OCI-LY7 (cell line): ENCODE results near the gene TPD52L1. TPM values are rescaled to one million over a fixed set of nuclear protein-coding genes. Genes with fewer than 3 reads are reported as not detected.

Source experiments
- BruUV-seq: library from RNA; stranded (reverse); fragments of 400-500 nt; replicated peaks from 2 replicates; lab custom pipeline; 2021; lab: Mats Ljungman, UMichigan
- CTCF ChIA-PET: fragments of 300-600 bp; sonication (Branson Sonifier 250); formaldehyde crosslinking; loops from one replicate; lab custom pipeline; 2022; ENCODE audit warnings: antibody characterized with exemption; ENCODE audit not compliant: unreplicated experiment; lab: Charles Lee
- POLR2A ChIA-PET: fragments of 300-600 bp; sonication (Branson Sonifier 250); formaldehyde crosslinking; loops from one replicate; lab custom pipeline; 2022; ENCODE audit warnings: antibody characterized with exemption; lab: Charles Lee
- DNase-seq: peaks from one replicate; pipeline ENCODE4 v3.0.0-alpha.2; 2015; ENCODE audit warnings: low spot score
- H2AFZ ChIP-seq: fragments of 200-600 bp; sonication (generic), shearing (Covaris generic); 2 replicates; pipeline ENCODE4 v1.6.1; 2014; ENCODE audit warnings: mild to moderate bottlenecking, antibody characterized with exemption, low read length, moderate library complexity
- H3K27ac ChIP-seq: fragments of 200-600 bp; sonication (generic); 2 replicates; pipeline ENCODE4 v1.5.1; 2014; ENCODE audit warnings: mixed run types, low read depth, mild to moderate bottlenecking, moderate library complexity, low read length, inconsistent platforms; ENCODE audit not compliant: poor library complexity, severe bottlenecking
- H3K36me3 ChIP-seq: fragments of 200-600 bp; sonication (generic); 2 replicates; pipeline ENCODE4 v1.6.1; 2014; ENCODE audit warnings: mild to moderate bottlenecking, antibody characterized with exemption, low read length, moderate library complexity, mixed read lengths; ENCODE audit not compliant: insufficient read depth
- H3K4me1 ChIP-seq: fragments of 200-600 bp; sonication (generic); 2 replicates; pipeline ENCODE4 v1.5.1; 2014; ENCODE audit warnings: mild to moderate bottlenecking, low read length; ENCODE audit not compliant: insufficient read depth, poor library complexity, severe bottlenecking
- H3K4me2 ChIP-seq: fragments of 200-600 bp; sonication (generic); 2 replicates; pipeline ENCODE4 v1.6.1; 2014; ENCODE audit warnings: mild to moderate bottlenecking, low read length
- H3K4me3 ChIP-seq: fragments of 200-600 bp; sonication (generic); 2 replicates; pipeline ENCODE4 v1.5.1; 2014; ENCODE audit warnings: mild to moderate bottlenecking, low read depth, low read length; ENCODE audit not compliant: poor library complexity, severe bottlenecking
- H3K79me2 ChIP-seq: fragments of 200-600 bp; sonication (generic); 2 replicates; pipeline ENCODE4 v1.6.1; 2016; ENCODE audit warnings: low read depth, mild to moderate bottlenecking, low read length, moderate library complexity, mixed read lengths; ENCODE audit not compliant: insufficient read depth
- H3K9me2 ChIP-seq: fragments of 200-600 bp; sonication (generic); 2 replicates; pipeline ENCODE4 v1.6.1; 2016; ENCODE audit warnings: mild to moderate bottlenecking, low read length, mixed read lengths; ENCODE audit not compliant: insufficient read depth
- H3K9me3 ChIP-seq: fragments of 200-600 bp; sonication (generic); 2 replicates; pipeline ENCODE4 v1.6.1; 2014; ENCODE audit warnings: mild to moderate bottlenecking, mixed run types, low read length, mixed read lengths
- H4K20me1 ChIP-seq: fragments of 200-600 bp; sonication (generic); 2 replicates; pipeline ENCODE4 v1.6.1; 2014; ENCODE audit warnings: mild to moderate bottlenecking, antibody characterized with exemption, low read length, moderate library complexity, mixed read lengths; ENCODE audit not compliant: insufficient read depth
- EZH2phosphoT487 ChIP-seq: fragments of 200-600 bp; sonication (generic); IDR thresholded peaks from 2 replicates; pipeline ENCODE4 v1.6.1; 2018; ENCODE audit warnings: low read depth, borderline replicate concordance, mild to moderate bottlenecking, mixed run types, antibody characterized with exemption, low read length, moderate library complexity, mixed read lengths
- intact Hi-C: fragments of 100-400 bp; cut with micrococcal nuclease; formaldehyde crosslinking; loops from one replicate; pipeline ENCODE4 v1.10.0; 2022; ENCODE audit not compliant: unreplicated experiment
- total RNA-seq, 2 experiments: library from RNA; depleted of rRNA in 1 of 2; stranded (reverse); fragments of >200 nt in 1 of 2; shearing (Covaris generic) in 1 of 2; gene quantifications; 2 replicates each; pipeline ENCODE4 v1.2.3, GENCODE V29; 2014 to 2022
- TF ChIP-seq, protein P1 (sequence below): fragments of 200-600 bp; sonication (generic); conservative IDR thresholded peaks from 2 replicates; pipeline ENCODE4 v1.5.1; 2014; ENCODE audit warnings: mild to moderate bottlenecking, antibody characterized with exemption, low read length, moderate library complexity, mixed read lengths

TPD52L1 gene
- total RNA-seq, 2 experiments from 2014 or later = not detected

DNA sequence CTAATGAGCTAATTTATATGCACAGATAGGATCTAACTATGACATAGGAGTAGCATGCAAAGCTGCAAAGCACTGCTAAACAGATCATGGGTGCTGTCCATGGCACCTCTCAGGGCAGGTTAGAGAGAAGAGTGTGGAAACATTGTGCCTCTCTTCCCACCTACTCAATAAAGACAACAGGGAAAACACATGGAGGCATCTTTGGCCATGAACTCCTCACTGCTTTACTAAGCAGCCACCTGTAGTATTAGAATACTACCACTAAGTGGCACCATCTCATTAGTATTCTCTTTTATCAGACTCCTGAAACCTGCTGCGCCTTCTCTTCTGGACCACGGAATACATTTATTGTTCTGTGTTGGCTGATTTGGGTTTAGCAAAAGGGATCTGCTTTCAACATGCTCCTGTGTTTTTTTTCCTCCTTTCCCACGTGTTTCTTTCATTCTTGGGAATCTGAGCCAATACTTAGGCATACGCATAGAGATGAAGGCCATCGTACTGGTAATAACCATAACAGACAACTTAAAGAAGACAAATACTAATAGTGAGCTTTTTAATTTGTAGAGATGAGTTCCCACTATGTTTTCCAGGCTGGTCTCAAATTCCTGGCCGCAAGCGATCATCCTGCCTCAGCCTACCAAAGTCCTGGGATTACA lies 157.5 kb downstream of the TPD52L1 start:
- H3K9me3 ChIP-seq = no peaks in the 10 kb centered on the region
- H3K4me2 ChIP-seq = no peak overlapping the region
- peak; percentile 70 for DNase-seq
- no TSS peak for BruUV-seq
- no peaks in the 10 kb centered on the region for H3K79me2 ChIP-seq
- TF ChIP-seq, protein P1, sequence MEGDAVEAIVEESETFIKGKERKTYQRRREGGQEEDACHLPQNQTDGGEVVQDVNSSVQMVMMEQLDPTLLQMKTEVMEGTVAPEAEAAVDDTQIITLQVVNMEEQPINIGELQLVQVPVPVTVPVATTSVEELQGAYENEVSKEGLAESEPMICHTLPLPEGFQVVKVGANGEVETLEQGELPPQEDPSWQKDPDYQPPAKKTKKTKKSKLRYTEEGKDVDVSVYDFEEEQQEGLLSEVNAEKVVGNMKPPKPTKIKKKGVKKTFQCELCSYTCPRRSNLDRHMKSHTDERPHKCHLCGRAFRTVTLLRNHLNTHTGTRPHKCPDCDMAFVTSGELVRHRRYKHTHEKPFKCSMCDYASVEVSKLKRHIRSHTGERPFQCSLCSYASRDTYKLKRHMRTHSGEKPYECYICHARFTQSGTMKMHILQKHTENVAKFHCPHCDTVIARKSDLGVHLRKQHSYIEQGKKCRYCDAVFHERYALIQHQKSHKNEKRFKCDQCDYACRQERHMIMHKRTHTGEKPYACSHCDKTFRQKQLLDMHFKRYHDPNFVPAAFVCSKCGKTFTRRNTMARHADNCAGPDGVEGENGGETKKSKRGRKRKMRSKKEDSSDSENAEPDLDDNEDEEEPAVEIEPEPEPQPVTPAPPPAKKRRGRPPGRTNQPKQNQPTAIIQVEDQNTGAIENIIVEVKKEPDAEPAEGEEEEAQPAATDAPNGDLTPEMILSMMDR = peak; percentile 84
- no peak for TF ChIP-seq EZH2phosphoT487
- ChIA-PET CTCF (interaction anchor here (1.3 kb wide), 1 partner anchor 446 kb away, joined by 4 read pairs; no protein-coding TSS in a partner anchor), POLR2A (interaction anchor here (0.6 to 0.8 kb wide), 3 partner anchors 420 to 663 kb away, joined by 3 read pairs; no protein-coding TSS in a partner anchor)
- no peaks in the 10 kb centered on the region for H3K9me2 ChIP-seq
- H4K20me1 ChIP-seq = no peaks in the 10 kb centered on the region
- H3K4me3 ChIP-seq = no peak overlapping the region
- intact Hi-C loops = loop anchor here (1.0 to 10.0 kb wide), 5 partner anchors 181 to 661 kb away; no protein-coding TSS in a partner anchor
- H3K4me1 ChIP-seq = no peaks in the 10 kb centered on the region
- no peaks in the 10 kb centered on the region for H3K36me3 ChIP-seq
- no peak overlapping the region for H3K27ac ChIP-seq
- H2AFZ ChIP-seq = no peak overlapping the region

DNA sequence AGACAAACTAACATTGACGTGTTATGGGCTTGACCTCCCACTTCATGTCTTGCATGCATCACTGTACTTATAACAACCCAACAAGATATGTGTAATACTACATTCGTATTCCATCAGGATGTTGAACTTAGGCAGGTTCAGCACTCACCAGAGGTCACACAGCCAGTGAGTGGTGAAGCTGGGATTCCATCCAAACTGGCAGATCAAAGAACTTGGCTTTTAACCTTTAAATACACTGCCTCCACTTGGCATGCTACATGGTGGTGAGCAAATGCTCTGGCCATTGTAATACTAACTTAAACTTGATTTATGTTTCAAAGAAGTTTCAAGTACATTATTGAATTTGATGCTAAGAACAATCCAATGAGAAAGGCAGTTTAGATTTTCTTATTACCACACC lies 158.9 kb downstream of the TPD52L1 start:
- ChIA-PET CTCF (interaction anchor here (1.3 kb wide), 1 partner anchor 19 kb away, joined by 3 read pairs; no protein-coding TSS in a partner anchor), POLR2A (interaction anchor here (0.6 kb wide), 1 partner anchor 68 kb away, joined by 4 read pairs; no protein-coding TSS in a partner anchor)
- no peak for DNase-seq
- Histone ChIP-seq H3K9me3 (no peaks in the 10 kb centered on the region), H3K4me2 (no peak overlapping the region), H3K27ac (no peak overlapping the region), H3K79me2 (no peaks in the 10 kb centered on the region), H4K20me1 (no peaks in the 10 kb centered on the region), H3K36me3 (no peaks in the 10 kb centered on the region), H3K4me3 (no peak overlapping the region), H3K4me1 (no peaks in the 10 kb centered on the region), H3K9me2 (no peaks in the 10 kb centered on the region), H2AFZ (no peak overlapping the region)
- no TSS peak for BruUV-seq
- intact Hi-C loops = loop anchor here (5.0 to 10.0 kb wide), 4 partner anchors 180 to 660 kb away; no protein-coding TSS in a partner anchor
- no peak for TF ChIP-seq EZH2phosphoT487

DNA sequence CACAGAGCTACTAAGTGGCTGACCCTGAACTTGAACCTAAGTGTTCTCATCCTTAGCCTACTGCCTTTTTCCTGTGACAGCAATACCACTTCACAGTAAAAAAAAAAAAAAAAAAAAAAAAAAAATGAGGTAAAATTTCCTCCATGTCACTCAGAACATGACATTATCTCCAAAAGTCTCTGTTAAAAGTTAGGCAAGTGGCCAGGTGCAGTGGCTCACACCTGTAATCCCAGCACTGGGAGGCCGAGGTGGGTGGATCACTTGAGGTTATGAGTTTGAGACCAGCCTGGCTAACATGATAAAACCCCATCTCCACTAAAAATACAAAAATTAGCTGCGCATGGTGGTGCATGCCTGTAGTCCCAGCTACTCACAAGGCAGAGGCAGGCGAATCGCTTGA lies 159.4 kb downstream of the TPD52L1 start:
- CTCF ChIA-PET = interaction anchor here (1.1 to 1.3 kb wide), 2 partner anchors 20 to 438 kb away, joined by 3 read pairs; no protein-coding TSS in a partner anchor
- intact Hi-C loops = loop anchor here (5.0 to 10.0 kb wide), 4 partner anchors 179 to 659 kb away; no protein-coding TSS in a partner anchor
- Histone ChIP-seq H3K9me3 (no peaks in the 10 kb centered on the region), H3K4me3 (no peak overlapping the region), H3K27ac (no peak overlapping the region), H4K20me1 (no peaks in the 10 kb centered on the region), H2AFZ (no peak overlapping the region), H3K36me3 (no peaks in the 10 kb centered on the region), H3K4me2 (no peak overlapping the region), H3K9me2 (no peaks in the 10 kb centered on the region), H3K79me2 (no peaks in the 10 kb centered on the region), H3K4me1 (no peaks in the 10 kb centered on the region)
- DNase-seq = no peak
- no peak for TF ChIP-seq EZH2phosphoT487
- TF ChIP-seq, protein P1 = no peak
- POLR2A ChIA-PET = interaction anchor here (0.6 to 1.5 kb wide), 2 partner anchors 11 to 69 kb away, joined by 4 to 10 read pairs; partner anchors contain the start of gene HDDC2
- BruUV-seq = no TSS peak

Other genes with a start within 250 kb of the TPD52L1 start
- gene RNF217, start 191.3 kb upstream of the TPD52L1 start, total RNA-seq (2014; rRNA removed; shearing (Covaris generic)) = not detected in 2 replicates
- gene RNF217, start 191.3 kb upstream of the TPD52L1 start, total RNA-seq (2022) = not detected in 2 replicates
- 75.1 and 88.6 TPM in 2 replicates for gene HDDC2, start 148.2 kb downstream of the TPD52L1 start, total RNA-seq (2014; rRNA removed; shearing (Covaris generic))
- 119 and 121 TPM in 2 replicates for gene HDDC2, start 148.2 kb downstream of the TPD52L1 start, total RNA-seq (2022)